Myocyte (in vitro differentiated cells): ENCODE results near the gene MYH7. TPM values are rescaled to one million over a fixed set of nuclear protein-coding genes. Genes with fewer than 3 reads are reported as not detected.
"Not testable (repeated sequence)": the region's sequence is repeated elsewhere in the genome, so short reads cannot be mapped to it uniquely, and the experiment has no call there.

Experiments used
- DNase-seq: peaks from one replicate; pipeline ENCODE4 v3.0.0-alpha.2; 2012; ENCODE audit warnings: low read depth
- total RNA-seq: library from RNA; depleted of rRNA; stranded (reverse); fragments of >200 nt; gene quantifications from 2 replicates; pipeline ENCODE4 v1.2.3, GENCODE V29; 2014

Gene MYH7
- total RNA-seq, 1 donor from 2014 or later: 155 TPM

DNA sequence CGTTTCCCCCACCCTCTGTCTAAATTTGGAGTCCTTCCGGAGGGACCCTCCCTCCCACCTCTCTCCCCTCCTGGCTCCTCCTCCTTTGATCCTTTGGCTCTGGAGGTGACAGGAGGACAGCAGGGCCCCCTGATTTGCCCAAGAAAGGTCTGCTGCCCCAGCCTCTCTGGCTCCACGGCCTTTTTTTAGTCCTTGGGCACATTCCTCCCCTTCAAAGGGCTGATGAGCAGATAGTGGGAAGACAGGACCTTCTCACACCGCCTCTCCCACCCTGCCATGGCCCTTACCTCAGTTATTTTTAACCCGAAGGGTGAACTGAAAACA is 27.2 kb downstream of the MYH7 start:
- DNase-seq: no peak

DNA sequence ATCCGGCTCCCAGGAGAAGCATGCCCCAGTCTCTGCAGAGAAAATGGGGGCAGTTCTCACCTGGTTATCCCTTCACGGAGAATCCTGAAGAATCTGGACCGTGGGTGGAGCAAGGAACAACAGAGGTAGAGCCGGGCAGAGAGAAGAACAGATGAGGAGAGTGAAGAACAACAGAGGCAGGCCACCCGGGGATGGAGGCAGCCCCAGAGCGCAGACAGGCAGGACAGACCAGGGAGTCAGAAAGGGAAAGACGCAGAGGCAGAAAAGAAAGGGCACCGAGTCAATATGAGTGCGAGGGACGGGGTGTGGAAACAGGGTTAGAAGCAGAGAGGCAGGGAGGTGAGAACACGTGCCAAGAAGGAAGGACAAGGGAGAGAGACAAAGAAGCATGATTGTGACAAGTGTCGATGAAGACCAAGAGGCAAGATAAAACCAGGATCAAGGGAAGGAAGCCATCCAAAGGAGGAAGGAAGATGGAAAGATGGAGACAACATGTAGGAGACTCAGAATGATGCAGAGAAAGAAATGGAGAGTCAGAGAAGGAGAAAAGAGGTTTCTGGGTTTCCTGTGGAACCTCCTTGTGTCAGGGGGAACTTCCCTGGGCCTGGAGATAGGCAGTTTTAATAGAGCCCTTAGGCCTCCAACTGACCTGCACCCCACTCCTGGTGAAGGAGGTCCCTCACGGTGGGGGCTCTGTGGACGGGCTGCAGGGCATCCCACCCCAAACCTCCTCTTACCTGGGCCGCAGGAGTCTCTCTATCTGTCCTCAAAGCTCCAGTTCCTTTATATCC is 27.7 kb downstream of the MYH7 start, which contains the start of gene MYH6:
Gene MYH6, minus strand, starts transcription at position 758 of the 791 bp plus-strand sequence. CDS start 1,050 bp downstream, outside the sequence.
- no peak for DNase-seq

- no peak for DNase-seq
Measured at GRCh38 chr14:23406725-23407355, 28.6 kb downstream of the MYH7 start.

DNA sequence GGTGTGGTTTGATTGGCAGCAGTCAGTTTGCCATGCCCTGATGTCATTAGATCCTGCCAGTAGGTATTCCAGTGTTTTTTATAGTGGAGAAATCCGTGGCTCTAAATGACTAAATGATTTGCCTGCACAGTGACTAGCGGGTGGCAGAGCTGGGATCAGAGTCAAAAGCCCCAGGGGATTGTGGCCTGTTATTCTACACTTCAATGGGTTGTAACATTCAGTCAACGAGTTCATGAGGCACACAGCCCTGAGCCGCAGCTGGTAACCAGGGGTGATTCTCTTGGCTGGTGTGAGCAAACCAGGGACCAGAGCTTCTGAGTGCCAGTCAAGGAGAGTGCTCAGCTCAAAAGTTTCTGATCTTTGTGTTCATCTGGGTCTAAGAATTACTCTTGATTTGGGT is 29.2 kb downstream of the MYH7 start:
- peak; percentile 82 for DNase-seq

DNA sequence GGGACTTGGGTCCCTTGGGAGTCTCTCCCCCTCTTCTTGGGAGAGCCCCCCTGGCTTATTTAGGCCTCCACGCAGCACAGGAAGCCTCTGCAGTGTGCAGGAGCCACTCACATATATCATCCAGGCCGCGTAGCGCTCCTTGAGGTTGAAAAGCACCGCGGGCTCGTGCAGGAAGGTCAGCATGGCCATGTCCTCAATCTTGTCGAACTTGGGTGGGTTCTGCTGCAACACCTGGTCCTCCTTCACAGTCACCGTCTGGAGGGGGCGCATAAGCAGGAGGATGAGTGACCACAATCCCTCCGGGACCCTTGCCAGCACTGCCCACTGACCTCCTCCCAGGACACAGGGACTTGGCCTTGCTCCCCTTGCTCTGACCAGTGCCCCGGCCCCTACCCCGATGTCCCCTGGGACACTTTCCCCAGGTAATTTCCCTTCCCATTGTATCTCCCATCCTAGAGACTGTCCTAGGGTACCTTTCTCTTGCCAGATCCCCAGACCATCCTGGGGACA is 29.9 kb downstream of the MYH7 start:
- no peak for DNase-seq

- no peak for DNase-seq
Measured at GRCh38 chr14:23405096-23405495, 30.4 kb downstream of the MYH7 start.

DNA sequence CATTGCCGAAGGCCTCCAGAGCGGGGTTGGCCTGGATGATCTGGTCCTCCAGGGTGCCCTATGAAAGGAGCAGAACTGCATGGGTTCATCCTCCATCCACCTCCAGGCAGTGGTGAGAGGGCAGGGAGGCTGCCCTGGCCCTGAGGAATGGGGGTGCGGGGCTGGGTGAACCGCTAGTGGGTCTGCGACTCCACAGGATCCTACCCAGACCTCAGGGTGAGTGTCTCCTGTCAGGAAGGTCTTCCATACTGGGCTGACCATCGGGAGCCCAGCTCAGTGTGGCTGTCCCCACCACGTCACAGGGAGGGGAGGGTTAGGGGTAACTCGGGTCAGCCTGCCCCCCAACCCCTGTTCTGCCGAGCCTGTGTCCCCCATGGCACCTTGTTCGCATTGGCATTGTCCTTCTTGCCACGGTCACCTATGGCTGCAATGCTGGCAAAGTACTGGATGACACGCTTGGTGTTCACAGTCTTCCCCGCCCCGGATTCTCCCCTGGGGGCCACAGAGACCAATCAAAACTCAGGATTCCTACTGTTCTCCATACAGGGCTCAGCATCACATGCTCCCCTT is 31.0 kb downstream of the MYH7 start:
- DNase-seq: no peak

- no peak for DNase-seq
Measured at GRCh38 chr14:23403908-23404307, 31.6 kb downstream of the MYH7 start.

GRCh38 chr14:23403139-23403438 is 32.4 kb downstream of the MYH7 start:
- DNase-seq: no peak

DNA sequence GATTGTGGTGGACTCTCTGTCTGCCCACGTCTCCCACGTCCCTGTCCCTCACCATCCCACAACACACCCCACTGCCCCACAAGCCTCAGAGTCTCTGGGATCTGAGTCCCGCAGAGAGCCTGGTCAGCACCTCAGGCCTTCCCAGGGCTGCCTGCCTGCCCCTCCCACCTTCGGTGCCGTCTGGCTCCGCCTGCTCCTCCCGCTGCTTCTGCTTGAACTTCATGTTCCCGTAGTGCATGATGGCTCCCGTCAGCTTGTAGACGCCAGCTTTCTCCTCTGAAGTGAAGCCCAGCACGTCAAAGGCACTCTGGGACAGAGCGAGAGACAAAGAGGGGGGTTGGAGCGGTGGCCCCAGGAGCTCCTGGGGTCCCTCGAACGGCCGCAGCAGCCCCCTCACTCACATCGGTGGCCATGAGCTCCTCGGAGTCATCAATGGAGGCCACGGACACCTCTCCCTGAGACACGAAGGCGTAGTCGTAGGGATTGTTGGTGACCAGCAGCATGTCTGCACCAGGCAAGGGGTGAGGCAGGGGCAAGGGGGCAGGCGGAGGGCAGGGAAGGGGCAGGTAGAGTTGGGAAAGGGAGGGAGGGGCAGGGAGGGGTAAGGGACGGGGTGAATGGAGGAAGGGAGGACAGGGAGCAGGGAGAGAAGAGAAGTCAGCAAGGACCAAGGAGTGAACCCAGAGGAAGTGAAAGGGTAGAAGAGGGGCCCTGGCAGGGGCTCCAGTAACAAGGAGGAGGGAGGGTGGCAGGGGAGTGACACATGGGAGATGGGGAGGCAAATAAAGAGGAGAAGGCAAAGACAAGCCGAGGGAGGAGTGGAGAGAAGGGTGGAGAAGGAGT is 32.9 kb downstream of the MYH7 start:
- no peak for DNase-seq

DNA sequence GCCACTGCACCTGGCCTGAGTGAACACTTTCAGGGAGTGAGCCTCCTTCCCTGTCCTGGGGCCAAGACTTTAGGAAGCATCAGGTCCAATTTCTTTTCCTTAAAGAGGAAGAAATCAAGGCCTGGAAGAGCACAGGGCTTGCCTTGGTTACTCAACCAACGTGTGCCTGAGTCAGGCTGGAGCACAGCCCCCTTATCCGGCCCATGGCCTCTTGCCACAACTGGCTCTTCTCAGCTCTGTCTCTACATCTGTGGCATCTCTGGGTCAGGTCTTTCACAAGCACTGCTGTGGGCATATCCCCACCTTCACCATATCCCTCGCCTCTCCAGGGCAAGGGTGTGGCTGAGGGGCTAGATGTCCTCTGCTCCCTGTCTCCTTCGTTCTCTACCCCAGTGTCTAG is 34.2 kb downstream of the MYH7 start:
- DNase-seq: no peak

DNA sequence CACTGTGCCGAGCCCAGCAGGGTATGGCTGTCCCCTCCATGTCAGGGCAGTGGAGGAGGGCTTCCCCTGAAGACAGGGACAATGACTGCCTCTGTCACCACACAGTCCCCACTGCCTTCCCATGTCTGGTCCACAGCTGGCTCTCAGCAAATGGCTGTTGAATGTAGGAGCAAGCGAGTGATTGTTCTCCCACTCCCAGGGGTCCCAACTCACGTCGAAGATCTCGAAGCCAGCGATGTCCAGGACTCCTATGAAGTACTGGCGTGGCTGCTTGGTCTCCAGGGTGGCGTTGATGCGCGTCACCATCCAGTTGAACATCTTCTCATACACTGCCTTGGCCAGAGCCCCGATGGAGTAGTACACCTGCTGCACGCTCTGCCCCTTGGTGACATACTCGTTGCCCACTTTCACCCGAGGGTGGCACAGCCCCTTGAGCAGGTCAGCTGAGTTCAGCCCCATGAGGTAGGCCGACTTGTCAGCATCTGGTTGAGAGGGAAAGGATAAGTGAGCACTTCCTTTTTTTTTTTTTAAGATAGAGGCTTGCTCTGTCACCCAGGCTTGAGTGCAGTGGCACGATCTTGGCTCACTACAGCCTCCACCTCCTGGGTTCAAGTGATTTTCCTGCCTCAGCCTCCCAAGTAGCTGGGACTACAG is 34.8 kb downstream of the MYH7 start:
- DNase-seq: not testable (repeated sequence)

DNA sequence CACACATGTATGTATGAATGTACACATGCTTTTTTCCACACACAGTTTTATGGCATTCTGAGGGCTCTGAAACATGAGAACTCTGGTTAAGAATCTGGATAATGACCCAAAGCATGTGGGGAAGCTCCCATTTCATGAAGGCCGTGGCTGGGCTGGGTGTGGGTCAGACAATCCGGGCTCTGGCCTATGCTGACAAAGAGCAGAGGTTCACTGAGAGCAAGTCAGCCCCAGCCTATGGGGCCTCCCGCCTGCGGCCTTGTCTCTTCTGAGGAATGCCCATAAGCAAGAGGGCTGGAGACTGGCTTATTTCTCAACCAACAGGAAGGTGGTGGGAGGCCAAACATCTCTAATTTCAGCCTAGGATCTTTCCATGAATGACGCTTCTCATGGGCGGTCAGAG is 35.9 kb downstream of the MYH7 start:
- peak; percentile 34 for DNase-seq

- DNase-seq: no peak
Measured at GRCh38 chr14:23399136-23399535, 36.3 kb downstream of the MYH7 start.

- DNase-seq: peak; percentile 54
Measured at GRCh38 chr14:23398348-23398747, 37.1 kb downstream of the MYH7 start.

DNA sequence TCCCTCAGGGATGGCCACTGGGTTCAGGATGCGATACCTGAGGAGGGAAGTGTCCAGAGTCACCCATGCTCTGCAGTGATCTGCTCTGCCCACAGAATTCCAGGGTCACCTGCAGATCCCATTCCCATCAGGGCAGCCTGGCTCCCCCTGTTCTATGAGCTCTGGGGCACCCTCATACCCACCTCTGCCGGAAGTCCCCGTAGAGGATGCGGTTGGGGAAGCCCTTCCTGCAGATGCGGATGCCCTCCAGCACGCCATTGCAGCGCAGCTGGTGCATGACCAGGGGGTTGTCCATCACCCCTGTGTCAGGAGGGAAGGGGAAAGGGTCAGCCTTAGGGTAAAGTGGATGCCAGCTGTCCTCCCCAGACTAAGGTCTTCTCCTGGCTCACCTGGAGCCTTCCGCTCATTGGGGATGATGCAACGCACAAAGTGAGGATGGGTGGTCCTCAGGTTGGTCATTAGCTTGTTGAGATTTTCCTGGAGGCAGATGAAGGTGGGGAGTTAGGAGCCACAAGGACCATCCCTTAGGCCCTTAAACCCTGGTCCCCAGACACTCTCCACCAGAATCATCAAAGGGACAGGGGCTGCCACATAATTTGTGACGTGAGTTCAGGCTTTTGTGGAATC is 38.6 kb downstream of the MYH7 start:
- DNase-seq: no peak

GRCh38 chr14:23396126-23396525 is 39.3 kb downstream of the MYH7 start:
- DNase-seq: no peak

GRCh38 chr14:23392613-23393012 is 42.8 kb downstream of the MYH7 start:
- DNase-seq: no peak

- not testable (repeated sequence) for DNase-seq
Measured at GRCh38 chr14:23389871-23390270, 45.6 kb downstream of the MYH7 start.

- no peak for DNase-seq
Measured at GRCh38 chr14:23389396-23389795, 46.1 kb downstream of the MYH7 start.

- no peak for DNase-seq
Measured at GRCh38 chr14:23388996-23389395, 46.5 kb downstream of the MYH7 start.
